PC-9 (cell line): ENCODE measurements around the gene SRP68.

Experiments
- EZH2 ChIP-seq: fragments of 200-600 bp; sonication (generic); IDR thresholded peaks from 2 replicates; pipeline ENCODE4 v1.8.0; 2017; ENCODE audit warnings: antibody characterized with exemption, low read depth
- TF ChIP-seq, protein P1 (sequence below): fragments of 200-600 bp; sonication (generic); conservative IDR thresholded peaks from 2 replicates; pipeline ENCODE4 v1.6.1; 2017; ENCODE audit warnings: mixed run types, antibody characterized with exemption, mild to moderate bottlenecking, moderate library complexity

DNA sequence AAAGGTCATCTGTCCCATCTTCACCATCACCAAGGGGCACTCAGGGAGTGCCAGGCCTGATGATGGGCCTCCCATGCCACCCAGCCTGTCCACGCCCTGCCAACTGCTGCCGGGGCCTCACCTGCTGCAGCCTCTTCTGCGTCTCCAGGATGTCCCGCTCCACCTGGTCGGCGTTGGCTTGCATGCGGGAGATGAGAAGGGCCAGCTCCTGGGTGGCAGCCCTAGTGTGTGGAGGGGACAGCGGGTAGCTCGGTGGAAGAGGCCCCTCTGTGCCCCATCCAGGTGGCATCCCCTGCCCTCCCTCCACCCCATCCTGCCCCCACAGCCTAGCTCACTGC is 48.4 kb downstream of the SRP68 start:
- TF ChIP-seq, protein P1, sequence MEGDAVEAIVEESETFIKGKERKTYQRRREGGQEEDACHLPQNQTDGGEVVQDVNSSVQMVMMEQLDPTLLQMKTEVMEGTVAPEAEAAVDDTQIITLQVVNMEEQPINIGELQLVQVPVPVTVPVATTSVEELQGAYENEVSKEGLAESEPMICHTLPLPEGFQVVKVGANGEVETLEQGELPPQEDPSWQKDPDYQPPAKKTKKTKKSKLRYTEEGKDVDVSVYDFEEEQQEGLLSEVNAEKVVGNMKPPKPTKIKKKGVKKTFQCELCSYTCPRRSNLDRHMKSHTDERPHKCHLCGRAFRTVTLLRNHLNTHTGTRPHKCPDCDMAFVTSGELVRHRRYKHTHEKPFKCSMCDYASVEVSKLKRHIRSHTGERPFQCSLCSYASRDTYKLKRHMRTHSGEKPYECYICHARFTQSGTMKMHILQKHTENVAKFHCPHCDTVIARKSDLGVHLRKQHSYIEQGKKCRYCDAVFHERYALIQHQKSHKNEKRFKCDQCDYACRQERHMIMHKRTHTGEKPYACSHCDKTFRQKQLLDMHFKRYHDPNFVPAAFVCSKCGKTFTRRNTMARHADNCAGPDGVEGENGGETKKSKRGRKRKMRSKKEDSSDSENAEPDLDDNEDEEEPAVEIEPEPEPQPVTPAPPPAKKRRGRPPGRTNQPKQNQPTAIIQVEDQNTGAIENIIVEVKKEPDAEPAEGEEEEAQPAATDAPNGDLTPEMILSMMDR, result no peak
- TF ChIP-seq EZH2, result no peak
